ENCODE data around the gene PAM.

PAM gene

DNA sequence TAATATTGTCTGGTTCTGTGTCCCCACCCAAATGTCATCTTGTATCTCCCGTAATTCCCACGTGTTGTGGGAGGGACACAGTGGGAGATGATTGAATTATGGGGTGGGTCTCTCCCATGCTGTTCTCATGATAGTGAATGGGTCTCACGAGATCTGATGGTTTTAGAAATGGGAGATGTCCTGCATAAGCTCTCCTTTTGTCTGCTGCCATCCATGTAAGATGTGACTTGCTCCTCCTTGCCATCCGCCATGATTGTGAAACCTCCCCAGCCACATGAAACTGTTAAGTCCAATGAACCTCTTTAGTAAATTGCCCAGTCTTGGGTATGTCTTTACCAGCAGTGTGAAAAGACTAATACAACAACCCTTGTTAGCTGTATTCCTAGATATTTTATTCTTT, 320.3 kb downstream of the PAM start:
- DNase-seq = no peak

All from retina (tissue), 1 donor.